GM23338 (cell line): Measurements from ENCODE around the gene ING2. TPM values are rescaled to one million over a fixed set of nuclear protein-coding genes. Genes with fewer than 3 reads are reported as not detected.

Experiments used
- EZH2 ChIP-seq: fragments of 200-600 bp; sonication (generic); IDR thresholded peaks from one replicate; pipeline ENCODE4 v1.8.0; 2017; ENCODE audit warnings: antibody characterized with exemption, mild to moderate bottlenecking, low read depth; ENCODE audit not compliant: unreplicated experiment
- EZH2phosphoT487 ChIP-seq: fragments of 200-600 bp; sonication (generic); IDR thresholded peaks from one replicate; pipeline ENCODE4 v1.8.1; 2018; ENCODE audit warnings: antibody characterized with exemption; ENCODE audit not compliant: unreplicated experiment
- JUNB ChIP-seq: IDR thresholded peaks from one replicate; pipeline ENCODE4 v1.6.1; 2016; ENCODE audit warnings: antibody characterized with exemption; ENCODE audit not compliant: unreplicated experiment
- NANOG ChIP-seq: IDR thresholded peaks from 2 replicates; pipeline ENCODE4 v1.6.1; 2016; ENCODE audit warnings: antibody characterized with exemption, borderline replicate concordance
- STAT1 ChIP-seq: IDR thresholded peaks from one replicate; pipeline ENCODE4 v1.6.1; 2016; ENCODE audit warnings: antibody characterized with exemption; ENCODE audit not compliant: unreplicated experiment
- ZNF114 ChIP-seq: fragments of 250-450 bp; sonication (Bioruptor Pico); IDR thresholded peaks from 2 replicates; pipeline ENCODE4 v1.5.0; 2020; ENCODE audit warnings: mild to moderate bottlenecking, moderate library complexity
- ZNF331 ChIP-seq: fragments of 250-450 bp; sonication (Bioruptor Pico); IDR thresholded peaks from 2 replicates; pipeline ENCODE4 v1.5.0; 2020; ENCODE audit warnings: low read depth, mild to moderate bottlenecking, moderate library complexity
- ZNF462 ChIP-seq: fragments of 250-450 bp; sonication (Bioruptor Pico); IDR thresholded peaks from 2 replicates; pipeline ENCODE4 v1.5.0; 2020; ENCODE audit warnings: mild to moderate bottlenecking, moderate library complexity
- polyA plus RNA-seq: library from polyadenylated mRNA; unstranded; fragments of >200 nt; fragmentation: Nextera tagmentation; extraction: Ambion mirVana; gene quantifications from 2 replicates; pipeline ENCODE4 v1.2.1, GENCODE V29; 2016
- total RNA-seq: library from RNA; depleted of rRNA; stranded (reverse); fragments of >200 nt; shearing (Covaris generic); gene quantifications from 2 replicates; pipeline ENCODE4 v1.2.3, GENCODE V29; 2014
- TF ChIP-seq, protein P1 (sequence below), 2 experiments: fragments of 200-600 bp in 1 of 2; sonication (generic) in 1 of 2; conservative IDR thresholded peaks; 2 replicates each; pipeline versions ENCODE4 v1.5.1 to v1.6.1; 2016 to 2017; ENCODE audit warnings: antibody characterized with exemption in 2 of 2, low read depth in 2 of 2, mild to moderate bottlenecking in 2 of 2, moderate library complexity in 1 of 2
- TF ChIP-seq, protein P2 (sequence below): IDR thresholded peaks from one replicate; pipeline ENCODE4 v1.6.1; 2018; ENCODE audit warnings: antibody characterized with exemption; ENCODE audit not compliant: unreplicated experiment

The ING2 gene
- total and polyA plus RNA-seq, 2 experiments from 2014 or later: 21.5 to 34.2 TPM

DNA sequence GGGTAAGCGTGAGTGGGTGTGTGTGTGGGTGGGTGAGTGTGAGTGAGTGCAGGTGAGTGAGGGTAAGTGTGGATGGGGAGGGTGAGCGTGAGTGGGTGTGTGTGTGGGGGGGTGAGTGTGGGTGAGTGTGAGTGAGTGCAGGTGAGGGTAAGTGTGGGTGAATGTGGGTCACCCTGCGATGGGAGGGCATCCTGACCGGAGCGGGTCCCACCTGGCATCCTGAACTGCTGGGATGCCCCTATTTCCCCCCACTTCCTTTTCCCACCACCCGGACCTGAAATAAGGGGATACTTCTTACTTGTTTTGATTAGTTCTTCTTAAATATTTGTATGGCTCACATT is 49.5 kb downstream of the ING2 start (continued):
- TF ChIP-seq ZNF462 (CRISPR knock-in tag) (no peak), JUNB (no peak), NANOG (no peak), EZH2 (no peak), ZNF114 (CRISPR knock-in tag) (no peak), EZH2phosphoT487 (no peak), STAT1 (no peak), ZNF331 (CRISPR knock-in tag) (no peak)
- TF ChIP-seq, protein P1, sequence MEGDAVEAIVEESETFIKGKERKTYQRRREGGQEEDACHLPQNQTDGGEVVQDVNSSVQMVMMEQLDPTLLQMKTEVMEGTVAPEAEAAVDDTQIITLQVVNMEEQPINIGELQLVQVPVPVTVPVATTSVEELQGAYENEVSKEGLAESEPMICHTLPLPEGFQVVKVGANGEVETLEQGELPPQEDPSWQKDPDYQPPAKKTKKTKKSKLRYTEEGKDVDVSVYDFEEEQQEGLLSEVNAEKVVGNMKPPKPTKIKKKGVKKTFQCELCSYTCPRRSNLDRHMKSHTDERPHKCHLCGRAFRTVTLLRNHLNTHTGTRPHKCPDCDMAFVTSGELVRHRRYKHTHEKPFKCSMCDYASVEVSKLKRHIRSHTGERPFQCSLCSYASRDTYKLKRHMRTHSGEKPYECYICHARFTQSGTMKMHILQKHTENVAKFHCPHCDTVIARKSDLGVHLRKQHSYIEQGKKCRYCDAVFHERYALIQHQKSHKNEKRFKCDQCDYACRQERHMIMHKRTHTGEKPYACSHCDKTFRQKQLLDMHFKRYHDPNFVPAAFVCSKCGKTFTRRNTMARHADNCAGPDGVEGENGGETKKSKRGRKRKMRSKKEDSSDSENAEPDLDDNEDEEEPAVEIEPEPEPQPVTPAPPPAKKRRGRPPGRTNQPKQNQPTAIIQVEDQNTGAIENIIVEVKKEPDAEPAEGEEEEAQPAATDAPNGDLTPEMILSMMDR (conservative IDR thresholded peaks at IDR 0.05; ENCODE audit: low read depth in 2 of 2): no peak
- TF ChIP-seq, protein P2, sequence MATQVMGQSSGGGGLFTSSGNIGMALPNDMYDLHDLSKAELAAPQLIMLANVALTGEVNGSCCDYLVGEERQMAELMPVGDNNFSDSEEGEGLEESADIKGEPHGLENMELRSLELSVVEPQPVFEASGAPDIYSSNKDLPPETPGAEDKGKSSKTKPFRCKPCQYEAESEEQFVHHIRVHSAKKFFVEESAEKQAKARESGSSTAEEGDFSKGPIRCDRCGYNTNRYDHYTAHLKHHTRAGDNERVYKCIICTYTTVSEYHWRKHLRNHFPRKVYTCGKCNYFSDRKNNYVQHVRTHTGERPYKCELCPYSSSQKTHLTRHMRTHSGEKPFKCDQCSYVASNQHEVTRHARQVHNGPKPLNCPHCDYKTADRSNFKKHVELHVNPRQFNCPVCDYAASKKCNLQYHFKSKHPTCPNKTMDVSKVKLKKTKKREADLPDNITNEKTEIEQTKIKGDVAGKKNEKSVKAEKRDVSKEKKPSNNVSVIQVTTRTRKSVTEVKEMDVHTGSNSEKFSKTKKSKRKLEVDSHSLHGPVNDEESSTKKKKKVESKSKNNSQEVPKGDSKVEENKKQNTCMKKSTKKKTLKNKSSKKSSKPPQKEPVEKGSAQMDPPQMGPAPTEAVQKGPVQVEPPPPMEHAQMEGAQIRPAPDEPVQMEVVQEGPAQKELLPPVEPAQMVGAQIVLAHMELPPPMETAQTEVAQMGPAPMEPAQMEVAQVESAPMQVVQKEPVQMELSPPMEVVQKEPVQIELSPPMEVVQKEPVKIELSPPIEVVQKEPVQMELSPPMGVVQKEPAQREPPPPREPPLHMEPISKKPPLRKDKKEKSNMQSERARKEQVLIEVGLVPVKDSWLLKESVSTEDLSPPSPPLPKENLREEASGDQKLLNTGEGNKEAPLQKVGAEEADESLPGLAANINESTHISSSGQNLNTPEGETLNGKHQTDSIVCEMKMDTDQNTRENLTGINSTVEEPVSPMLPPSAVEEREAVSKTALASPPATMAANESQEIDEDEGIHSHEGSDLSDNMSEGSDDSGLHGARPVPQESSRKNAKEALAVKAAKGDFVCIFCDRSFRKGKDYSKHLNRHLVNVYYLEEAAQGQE: no peak
